Stimulated activated CD8-positive, alpha-beta memory T cell treated with anti-CD3 and anti-CD28 coated beads, Interleukin-7, amount 100 ng/mL, for 24 hours (primary cell): ENCODE results near the gene SORCS2.

Experiments used
- DNase-seq: peaks from one replicate; pipeline ENCODE4 v3.0.0-alpha.2; 2020; ENCODE audit warnings: low read depth

Gene SORCS2

DNA sequence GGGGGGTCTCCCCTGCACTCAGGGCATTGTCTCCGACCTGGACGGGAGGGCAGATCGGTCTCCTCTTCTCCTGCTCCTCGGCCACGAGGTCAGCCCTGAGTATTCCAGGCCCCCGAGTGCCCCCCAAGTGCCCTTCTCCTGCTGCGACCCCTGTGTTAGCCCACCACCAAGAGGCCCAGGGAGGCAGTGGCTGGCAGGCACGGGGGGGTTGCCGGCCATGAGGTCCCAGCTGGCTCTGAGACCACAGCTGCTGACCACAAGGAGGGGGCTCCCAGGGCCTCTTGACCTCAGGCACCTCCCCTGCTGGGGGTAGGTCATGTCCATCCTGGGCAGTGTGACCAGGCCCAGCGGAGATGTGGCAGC lies 428.5 kb downstream of the SORCS2 start:
- DNase-seq = no peak

DNA sequence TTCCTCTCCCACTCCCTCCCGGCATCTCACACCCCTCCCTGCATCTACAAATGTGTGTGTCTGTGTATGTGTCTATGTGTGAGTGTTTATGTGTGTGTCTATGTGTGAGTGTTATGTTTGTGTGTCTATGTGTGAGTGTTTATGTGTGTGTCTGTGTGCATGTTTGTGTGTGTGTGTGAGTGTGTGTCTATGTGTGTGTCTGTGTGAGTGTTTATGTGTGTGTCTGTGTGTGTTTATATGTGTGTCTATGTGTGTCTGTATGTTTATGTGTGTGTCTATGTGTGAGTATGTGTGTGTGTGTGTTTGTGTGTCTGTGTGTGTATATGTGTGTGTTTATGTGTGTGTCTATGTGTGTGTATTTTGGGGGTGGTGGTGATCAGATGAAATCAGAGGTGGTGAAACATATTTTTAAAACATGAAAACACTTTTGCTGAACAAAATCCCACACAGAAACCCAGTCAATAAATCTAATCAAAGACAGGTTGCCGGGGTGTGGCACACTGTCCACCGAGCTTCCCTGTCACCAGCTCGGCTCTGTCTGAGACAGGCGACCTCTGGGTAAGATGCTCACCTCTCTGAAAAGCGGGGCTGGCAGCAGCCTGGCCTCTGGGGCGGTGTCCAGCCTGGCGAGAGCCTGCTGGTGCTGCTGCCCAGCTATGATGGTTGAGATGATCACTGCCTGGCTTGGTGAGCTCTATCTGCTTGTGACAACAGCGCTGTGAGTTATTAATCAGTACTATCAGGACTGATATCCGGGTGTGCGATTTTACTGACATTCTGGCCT lies 429.1 kb downstream of the SORCS2 start:
- DNase-seq = no peak

DNA sequence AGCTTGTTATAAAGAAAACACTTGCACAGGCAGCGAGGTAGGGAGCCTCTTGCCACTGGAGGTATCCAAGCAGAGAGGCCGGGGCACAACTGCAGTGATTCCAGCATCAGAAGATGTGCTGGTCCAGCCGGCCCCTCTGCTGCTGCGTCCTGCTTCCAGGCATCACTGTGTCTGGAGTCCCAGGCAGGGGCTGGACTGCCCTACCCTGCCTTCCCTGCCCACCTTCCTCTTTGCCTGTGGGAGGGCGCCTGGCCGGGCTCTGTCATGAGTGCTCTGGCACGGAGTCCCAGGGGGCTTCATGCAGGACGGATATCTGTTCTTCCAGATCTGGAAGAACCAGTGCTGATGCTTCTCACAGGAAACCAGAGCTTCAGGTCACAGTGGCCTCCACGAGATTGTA lies 430.0 kb downstream of the SORCS2 start:
- no peak for DNase-seq

DNA sequence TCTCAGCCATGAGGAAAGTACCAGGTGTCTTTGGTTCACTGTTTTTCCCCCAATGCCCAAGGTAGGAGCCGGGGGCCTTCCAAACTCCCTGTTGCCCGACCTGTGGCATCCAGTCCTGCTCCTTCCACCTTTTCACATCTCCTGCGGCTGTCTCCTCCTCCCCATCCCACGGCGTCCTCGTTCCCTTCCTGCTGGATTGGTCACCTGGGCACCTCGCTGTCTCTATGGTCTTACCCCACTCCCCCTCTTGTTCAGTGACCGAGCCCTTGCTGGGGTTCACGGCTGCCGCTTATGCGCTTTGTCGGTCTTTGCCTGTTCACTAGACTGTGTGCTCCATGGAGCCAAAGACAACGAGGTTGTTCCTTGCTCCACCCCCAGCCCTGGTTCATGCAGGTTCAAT lies 431.1 kb downstream of the SORCS2 start:
- no peak for DNase-seq

DNA sequence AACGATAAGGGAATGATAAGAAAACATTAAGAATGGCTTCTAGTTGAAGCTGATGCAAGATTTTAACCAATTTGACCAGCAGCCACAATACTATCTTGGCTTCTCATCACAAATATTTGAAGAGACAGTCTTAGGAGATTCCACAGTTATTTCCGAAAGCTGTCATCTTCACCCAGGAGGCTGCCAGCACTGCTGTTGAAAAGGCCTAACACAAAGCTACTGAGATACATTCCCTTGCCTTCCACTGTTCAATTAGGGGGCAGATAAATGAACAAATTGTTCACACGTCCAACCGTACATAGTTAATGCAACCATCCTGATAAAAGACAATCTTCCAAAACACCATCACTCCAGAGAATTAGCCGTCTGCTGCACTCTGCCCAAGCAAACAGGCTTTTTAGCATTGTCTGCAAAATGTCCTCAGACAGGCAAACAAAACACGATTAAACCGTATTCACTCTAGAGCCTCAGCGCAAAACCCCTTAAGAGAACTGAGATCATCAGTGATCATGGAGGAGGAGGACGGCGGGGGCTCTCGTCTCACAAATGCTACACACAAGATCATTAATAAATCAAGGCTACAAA lies 432.1 kb downstream of the SORCS2 start:
- DNase-seq = no peak

DNA sequence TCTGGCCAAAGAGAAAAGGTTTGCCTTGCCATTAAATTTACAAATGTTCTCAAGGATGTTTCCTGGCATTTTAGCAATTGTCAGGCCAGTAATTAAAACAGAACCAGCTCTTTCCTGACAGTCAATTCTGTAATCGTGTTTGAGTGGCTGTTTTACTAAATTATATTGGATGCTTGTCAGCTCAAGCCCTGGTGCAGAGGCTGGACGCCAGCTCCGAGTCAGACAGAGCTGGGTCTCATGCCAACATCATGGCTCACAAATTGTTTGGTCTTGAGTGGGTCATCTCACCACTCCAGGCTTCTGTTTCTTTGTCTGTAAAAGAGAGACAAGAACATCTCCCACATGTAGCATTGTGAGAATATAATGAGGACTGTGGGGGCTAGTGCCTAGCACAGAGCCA lies 432.7 kb downstream of the SORCS2 start:
- no peak for DNase-seq

DNA sequence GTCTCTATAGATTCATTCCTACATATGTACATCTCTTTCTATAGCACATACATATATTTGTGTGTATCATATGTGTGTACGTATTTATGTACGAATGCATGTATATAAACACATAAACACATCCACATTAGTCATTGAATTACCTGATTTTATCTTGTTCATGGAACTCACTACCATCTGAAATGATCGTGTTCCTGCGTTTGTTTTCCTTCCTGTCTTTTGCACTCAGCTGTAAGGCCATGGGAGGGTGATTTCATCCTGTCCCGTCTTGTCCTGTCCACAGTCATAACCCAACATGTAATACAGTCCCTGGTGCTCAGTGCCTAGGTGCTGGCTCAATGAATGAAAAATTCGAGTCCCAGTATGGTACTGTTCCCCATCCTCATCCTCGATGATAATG lies 434.2 kb downstream of the SORCS2 start:
- no peak for DNase-seq

DNA sequence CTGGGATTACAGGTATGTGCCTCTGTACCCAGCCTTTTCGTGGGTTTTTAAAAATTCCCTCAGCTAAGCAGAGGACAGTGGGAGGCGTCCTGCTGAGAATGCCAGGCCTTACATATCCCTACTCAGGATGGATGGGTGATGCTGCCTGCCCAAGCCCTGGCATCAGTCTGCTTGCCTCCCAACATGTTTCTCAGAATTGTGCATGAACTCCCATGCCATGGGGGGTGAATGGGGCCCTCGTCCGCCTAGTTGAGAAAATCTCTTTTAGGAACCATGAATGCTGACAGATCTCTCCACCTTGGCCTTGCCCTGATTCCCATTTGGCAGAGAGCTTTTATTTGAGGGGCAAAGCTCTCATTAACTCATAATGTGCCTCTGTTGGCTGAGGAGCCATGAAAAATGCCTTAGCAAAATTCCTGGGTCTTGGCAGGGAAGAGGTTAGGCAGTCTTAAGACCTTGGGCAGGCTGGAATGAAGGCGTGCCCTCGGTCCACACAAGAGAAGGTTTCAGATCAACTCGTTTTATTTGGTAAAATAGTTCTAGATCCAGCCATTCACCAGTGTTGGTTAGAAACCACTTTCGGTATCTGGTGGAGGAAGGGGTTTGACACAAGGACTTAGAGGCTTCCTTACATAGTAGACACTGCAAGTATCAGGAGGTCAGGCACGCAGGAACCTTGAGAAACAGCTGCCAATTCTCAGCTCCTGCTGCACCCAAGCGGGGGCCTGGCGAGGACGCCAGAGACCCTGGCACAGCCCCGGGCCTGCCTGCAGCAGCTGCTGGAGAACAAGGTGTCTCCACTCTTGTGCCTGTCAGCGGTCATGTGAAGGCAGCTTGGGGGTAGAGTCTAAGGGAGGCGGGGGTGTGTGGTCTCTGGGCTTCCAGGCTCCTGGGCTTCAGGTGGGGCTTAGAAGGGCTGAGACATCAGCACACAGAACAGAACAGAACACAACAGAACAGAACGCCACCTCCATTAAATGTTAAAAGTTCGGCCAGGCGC lies 435.2 kb downstream of the SORCS2 start:
- no peak for DNase-seq

DNA sequence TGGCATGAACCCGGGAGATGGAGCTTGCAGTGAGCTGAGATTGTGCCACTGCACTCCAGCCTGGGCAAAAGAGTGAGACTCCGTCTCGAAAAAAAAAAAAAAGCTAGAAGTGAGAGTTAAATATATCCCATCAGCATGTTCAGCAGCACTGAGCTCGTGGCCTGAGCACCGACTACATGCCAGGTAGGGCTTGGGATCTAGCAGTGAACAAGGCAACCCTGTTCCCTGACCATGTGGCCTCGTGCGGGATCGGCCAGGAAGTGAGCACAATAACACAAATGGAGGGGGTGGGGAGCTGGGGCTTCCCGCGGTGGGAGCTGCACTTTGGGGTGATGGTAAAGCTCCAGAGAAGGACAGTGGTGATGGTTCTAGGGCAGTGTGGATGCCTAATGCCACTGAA lies 436.1 kb downstream of the SORCS2 start:
- no peak for DNase-seq

DNA sequence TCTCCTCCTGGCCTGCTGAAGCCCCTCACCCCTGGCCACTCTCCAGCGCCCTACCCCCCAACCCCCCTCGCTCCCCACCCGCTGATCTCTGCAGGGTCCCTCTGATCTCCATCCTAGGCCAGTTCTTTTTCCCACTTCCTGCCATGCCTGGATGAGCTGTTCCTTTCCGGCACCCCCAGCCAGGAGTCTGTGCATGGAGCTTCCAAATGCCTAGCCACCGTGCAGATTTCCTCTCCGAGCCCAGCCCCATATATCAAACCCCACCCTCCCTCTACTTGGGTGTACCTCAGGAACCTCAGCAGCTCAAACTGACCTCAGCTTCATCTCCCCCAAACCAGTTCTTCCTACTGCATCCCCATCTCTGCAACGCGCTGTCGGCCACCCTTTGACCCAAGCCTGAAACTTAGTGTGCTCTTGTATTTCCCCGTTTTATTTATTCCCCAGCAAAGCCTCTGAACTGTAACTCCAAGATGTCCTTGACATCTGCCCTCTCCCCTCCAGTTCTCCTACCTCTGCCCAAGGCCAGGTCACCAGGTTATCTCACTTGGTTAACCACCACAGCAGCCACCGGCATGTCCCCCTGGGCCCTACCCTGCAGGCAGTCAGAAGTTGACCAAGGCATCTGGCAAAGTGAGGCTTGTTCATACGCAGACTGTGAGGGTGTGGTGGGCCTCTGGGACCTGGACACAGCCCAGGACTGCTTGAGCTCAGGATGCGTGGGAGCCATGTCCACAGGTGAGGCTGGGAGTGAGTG lies 437.3 kb downstream of the SORCS2 start:
- DNase-seq = no peak

DNA sequence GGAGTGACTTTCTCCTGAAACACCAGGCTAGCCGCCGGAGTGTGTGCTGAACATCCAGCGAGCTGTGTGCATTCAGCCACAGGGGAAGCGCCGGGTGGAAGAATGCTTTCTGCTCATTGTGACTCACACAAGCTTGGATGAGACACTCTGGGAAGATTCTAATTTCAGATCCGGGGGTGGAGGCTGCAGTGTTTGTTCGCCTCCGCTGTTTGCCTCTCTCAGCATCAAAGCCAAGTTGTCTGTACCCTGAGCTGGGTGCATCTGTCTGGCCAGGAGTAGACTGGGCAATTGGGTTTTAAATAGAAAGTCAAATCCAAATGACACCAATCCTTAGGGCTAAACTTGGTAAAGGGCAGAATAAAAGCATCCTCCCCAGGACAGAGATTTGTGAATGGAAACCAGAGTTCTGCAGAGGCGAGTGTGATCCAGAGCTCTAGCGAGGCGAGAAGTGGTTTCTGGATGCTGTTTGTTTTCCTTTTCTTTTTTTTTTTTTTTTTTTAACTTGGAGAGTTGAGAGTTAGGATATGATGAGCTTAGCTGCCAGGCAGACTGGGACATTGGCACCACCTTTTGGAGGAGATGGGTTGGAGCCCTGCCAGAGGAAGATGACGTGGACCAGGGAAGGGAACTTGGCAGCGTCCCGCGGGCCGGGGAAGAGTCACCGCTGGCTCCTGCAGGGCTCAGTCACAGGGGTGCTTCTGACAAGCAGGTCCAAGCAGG lies 438.4 kb downstream of the SORCS2 start:
- no peak for DNase-seq

DNA sequence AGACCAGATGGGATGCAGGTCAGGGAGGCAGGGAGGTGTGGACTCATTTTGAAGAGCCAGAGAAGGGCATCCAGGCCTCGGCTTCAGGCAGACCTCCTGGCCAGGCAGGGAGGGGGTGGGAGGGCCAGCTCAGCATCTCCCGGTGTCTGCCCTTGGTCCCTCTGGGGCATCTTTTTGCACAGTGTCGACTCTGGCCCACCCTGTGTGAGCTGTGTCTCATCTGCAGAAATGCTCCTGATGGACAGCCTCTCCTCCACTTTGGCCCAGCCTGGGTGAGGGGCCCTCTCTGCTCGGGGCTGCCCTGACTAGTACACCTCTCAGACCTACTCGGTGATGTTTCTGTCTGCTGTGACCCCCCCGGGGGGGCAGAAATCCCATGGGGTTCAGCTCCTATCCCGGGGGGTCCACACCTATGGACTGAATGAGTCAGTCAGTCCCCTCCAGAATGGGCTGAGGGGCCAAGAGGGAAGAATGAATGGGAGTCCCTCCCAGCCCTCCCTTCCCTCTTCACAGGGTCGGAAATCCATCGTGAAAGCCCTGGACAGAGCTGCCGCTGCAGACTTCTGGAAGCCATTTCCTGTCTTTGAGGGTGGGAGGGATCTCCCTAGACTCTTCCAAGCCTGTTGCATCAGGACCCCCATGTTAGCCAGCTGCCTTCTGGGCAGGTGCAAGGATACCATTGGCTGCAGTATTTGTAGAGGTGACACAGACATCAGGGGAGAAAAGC lies 439.1 kb downstream of the SORCS2 start:
- DNase-seq = no peak

DNA sequence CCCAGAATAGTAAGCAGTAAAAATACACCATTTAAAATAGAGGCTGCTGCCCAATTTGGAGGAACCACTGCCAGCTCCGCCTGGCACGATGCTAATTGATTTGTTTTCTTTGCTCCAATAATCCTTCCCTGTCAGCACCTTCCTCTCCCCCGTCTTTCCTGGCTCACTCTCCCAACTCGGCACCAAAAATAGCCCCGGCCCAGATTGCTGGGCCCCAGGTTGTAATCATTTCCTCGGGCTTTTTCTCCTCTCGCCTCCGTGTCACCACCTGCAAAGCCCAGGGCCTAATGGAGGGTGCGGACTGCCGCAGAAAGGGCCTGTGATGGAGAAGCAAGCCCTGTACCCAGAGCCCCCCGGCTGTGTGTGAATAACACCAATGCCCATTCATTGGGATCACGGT lies 440.0 kb downstream of the SORCS2 start:
- DNase-seq = no peak

DNA sequence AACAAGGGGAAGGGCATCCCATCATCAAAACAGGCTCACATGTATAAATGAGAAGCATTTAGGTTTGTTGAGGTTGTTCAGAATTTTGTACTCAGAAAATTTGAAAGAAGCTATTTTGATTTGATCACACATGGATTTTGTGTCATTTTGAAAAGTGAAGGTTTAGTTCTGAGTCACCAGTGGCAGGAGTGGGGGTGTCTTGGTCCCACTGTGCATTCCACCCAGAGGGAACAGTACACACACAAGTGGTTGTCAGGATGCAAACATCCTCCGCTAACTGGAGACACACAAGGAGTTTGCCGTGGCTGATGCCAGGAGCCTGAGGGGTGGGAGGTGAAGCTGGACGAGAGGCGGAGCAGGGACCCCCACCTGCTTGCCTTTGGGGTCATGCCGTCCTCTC lies 440.6 kb downstream of the SORCS2 start:
- DNase-seq = no peak

DNA sequence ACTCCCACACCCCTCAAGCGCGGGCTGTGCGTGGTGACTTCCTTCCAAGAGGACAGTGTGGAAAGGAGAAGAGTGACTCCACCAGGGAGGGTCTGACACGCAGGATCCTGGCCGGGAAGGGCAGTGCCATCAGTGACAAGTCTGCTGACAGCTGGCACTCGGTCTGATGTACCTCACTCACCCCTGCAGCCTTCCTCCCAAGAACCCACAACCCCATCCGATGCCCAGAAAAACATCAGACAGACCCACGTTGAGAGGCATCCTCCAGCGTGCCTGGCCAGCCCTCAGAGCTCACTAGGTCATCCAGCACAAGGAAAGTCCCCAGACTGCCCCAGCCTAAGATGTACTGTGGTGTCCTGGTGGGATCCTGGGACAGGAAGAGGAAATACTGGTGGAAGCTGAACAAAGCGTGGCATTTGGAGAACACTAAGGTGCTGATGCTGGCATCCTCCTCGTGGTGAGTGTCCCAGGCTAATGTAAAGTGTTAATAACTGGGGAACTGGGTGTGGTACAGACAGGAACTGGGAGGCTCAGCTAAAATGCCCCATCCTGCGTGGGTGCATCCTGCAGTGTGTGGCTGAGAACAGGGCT lies 442.4 kb downstream of the SORCS2 start:
- DNase-seq = no peak

DNA sequence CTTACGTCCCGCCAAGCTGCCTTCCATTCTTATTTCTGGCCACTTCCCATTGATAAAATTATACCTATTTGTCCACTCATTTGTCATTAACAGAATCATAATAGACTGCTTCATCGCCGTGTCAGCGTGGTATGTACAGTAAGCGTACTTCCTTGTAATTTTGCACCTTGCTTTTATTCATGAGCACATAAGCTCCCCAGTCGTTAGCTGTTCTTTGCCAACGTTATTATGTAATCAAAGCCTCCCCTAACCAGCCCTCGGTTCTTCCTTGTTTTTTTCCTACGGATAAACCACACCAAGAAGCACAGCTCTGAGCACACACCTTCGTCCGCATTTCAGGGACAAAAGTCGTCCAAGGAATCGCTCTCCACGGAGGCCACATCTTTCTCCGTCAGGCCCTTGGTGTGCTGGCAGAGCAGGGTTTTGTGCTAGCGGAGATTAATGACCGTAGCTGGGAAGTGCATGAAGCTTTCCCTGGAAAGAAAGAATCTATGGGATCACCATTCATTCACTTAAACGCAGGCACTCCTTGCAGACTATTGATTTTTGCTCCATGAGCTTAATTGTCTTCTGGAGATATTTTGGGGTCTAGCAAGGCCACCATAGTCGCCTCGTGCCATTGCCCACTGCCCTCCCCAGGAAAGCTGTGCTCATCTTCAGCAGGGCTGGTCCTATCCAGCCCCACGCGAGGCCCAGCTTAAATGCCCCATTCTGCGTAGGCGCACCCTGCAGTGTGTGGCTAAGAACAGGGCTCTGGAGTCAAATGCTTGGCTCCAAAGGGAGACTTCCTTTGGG lies 443.3 kb downstream of the SORCS2 start:
- no peak for DNase-seq

DNA sequence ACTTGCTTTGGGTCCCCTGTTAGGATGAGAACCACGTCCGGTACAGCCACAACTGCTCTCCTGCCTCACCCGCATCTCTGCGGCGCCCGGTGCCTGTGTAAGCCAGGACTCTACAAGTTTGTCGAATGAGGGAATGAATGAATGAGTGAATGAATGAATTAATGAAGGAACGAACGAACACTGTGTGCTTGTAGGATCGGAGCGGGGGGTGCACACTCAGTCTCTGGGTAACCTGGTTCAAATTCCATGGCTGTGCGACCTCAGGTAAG lies 443.8 kb downstream of the SORCS2 start:
- DNase-seq = no peak

DNA sequence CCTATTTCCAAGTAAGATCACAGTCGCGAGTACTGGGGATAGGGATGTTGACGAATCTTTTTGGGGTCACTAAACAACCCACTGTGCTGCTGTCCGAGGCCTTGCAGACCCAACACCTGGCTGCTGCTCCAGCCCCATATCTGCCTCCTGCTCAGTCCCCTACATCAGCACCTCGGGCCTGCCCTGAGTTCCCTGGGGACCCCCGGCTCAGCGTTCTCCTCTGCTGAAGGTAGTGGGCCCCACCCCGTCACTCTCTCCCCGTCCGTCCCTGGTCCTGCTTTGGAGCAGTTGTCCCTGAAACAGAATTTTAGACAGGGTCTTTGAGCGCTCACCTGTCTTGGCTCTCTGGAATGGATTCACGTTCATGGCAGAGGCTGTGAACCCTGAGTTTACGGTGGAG lies 444.8 kb downstream of the SORCS2 start:
- no peak for DNase-seq

DNA sequence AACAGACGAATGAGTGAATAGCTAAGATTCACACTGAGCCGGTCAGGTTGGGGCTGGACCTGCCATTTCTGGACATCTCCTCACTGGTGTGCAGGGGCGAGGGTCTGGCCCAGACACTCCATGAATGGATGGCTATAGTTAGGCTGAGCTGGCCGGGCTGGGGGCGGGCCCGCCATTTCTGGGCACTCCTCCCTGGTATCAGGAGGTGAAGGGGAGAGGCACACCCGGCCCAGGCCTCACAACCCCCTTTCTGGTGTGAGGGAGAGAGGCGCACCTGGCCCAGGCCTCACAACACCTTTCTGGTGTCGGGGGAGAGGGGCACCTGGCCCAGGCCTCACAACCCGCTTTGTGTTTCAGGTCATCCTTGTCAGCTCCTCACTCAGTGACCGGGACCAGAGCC lies 445.6 kb downstream of the SORCS2 start:
- no peak for DNase-seq

DNA sequence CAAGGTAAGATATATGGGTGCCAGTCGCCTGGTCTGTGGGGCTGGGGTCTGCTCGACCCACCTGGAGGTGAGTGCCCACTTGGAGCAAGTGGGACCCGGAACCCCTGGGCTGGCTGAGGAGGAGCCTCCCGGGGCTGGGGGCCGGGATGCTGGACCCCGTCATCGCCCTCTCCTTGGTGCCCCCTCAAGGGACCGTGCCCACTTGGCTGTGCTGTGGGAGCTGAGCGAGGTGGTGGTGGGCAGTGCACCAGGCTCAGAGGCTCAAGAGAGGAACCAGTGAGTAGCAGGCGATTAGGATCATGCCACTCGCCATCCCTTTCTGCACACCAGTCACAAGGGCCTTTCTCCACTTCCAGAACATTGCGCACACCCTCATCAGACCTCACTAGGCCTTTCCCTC lies 446.2 kb downstream of the SORCS2 start:
- DNase-seq = no peak
